Type B pancreatic cell (in vitro differentiated cells): ENCODE results near the gene ARHGEF1. TPM values are rescaled to one million over a fixed set of nuclear protein-coding genes. Genes with fewer than 3 reads are reported as not detected.

Experiments used
- DNase-seq: peaks from one replicate; pipeline ENCODE4 v3.0.0; 2021; ENCODE audit warnings: mixed read lengths; ENCODE audit not compliant: unreplicated experiment; ENCODE audit errors: extremely low spot score
- H3K27ac Mint-ChIP-seq: 2 replicates; pipeline ENCODE4 v1.8.0; 2021; ENCODE audit warnings: mild to moderate bottlenecking, mixed read lengths
- H3K27me3 Mint-ChIP-seq: 2 replicates; pipeline ENCODE4 v1.8.0; 2021; ENCODE audit warnings: mixed read lengths
- H3K36me3 Mint-ChIP-seq: 2 replicates; pipeline ENCODE4 v1.8.0; 2021; ENCODE audit warnings: mixed read lengths
- H3K4me1 Mint-ChIP-seq: one replicate; pipeline ENCODE4 v1.8.0; 2021; ENCODE audit warnings: mixed read lengths; ENCODE audit not compliant: unreplicated experiment
- H3K4me3 Mint-ChIP-seq: 2 replicates; pipeline ENCODE4 v1.8.0; 2021; ENCODE audit warnings: mild to moderate bottlenecking, mixed read lengths
- H3K9me3 Mint-ChIP-seq: 2 replicates; pipeline ENCODE4 v1.8.0; 2021; ENCODE audit warnings: mixed read lengths
- CTCF ChIP-seq: fragments of 200-600 bp; sonication (generic); conservative IDR thresholded peaks from 2 replicates; pipeline ENCODE4 v1.5.0; 2021; ENCODE audit warnings: antibody characterized with exemption, mild to moderate bottlenecking
- total RNA-seq: library from RNA; stranded (reverse); gene quantifications from 2 replicates; pipeline ENCODE4 v1.2.1, GENCODE V29; 2021; ENCODE audit warnings: low replicate concordance

The ARHGEF1 gene
- total RNA-seq, 1 donor from 2014 or later, result 58.9 TPM

- Mint-ChIP-seq H3K4me1 (peaks cover 22% of the 10 kb centered on the region), H3K27ac (peak overlapping the region; percentile 90), H3K9me3 (no peaks in the 10 kb centered on the region), H3K4me3 (peak overlapping the region; percentile 97), H3K36me3 (no peaks in the 10 kb centered on the region), H3K27me3 (peaks cover 30% of the 10 kb centered on the region)
- DNase-seq, result no peak
- no peak for TF ChIP-seq CTCF
These were observed 458 bp downstream of the ARHGEF1 start for GRCh38 chr19:41883463-41883820.

- DNase-seq, result peak; percentile 96
- peaks cover 30% of the 10 kb centered on the region for H3K27me3 Mint-ChIP-seq
- H3K4me3 Mint-ChIP-seq, result peak overlapping the region; percentile 97
- H3K36me3 Mint-ChIP-seq, result no peaks in the 10 kb centered on the region
- TF ChIP-seq CTCF, result peak; percentile 22
- peaks cover 22% of the 10 kb centered on the region for H3K4me1 Mint-ChIP-seq
- no peaks in the 10 kb centered on the region for H3K9me3 Mint-ChIP-seq
- H3K27ac Mint-ChIP-seq, result peak overlapping the region; percentile 90
These were observed 1.1 kb downstream of the ARHGEF1 start for GRCh38 chr19:41883821-41884733.

GRCh38 chr19:41886761-41887710, 4.1 kb downstream of the ARHGEF1 start:
- H3K27me3 Mint-ChIP-seq, result peaks cover 14% of the 10 kb centered on the region
- no peak overlapping the region for H3K27ac Mint-ChIP-seq
- no peaks in the 10 kb centered on the region for H3K9me3 Mint-ChIP-seq
- peaks cover 3% of the 10 kb centered on the region for H3K36me3 Mint-ChIP-seq
- no peak for TF ChIP-seq CTCF
- H3K4me1 Mint-ChIP-seq, result peaks cover 21% of the 10 kb centered on the region
- H3K4me3 Mint-ChIP-seq, result no peak overlapping the region
- DNase-seq, result no peak

DNA sequence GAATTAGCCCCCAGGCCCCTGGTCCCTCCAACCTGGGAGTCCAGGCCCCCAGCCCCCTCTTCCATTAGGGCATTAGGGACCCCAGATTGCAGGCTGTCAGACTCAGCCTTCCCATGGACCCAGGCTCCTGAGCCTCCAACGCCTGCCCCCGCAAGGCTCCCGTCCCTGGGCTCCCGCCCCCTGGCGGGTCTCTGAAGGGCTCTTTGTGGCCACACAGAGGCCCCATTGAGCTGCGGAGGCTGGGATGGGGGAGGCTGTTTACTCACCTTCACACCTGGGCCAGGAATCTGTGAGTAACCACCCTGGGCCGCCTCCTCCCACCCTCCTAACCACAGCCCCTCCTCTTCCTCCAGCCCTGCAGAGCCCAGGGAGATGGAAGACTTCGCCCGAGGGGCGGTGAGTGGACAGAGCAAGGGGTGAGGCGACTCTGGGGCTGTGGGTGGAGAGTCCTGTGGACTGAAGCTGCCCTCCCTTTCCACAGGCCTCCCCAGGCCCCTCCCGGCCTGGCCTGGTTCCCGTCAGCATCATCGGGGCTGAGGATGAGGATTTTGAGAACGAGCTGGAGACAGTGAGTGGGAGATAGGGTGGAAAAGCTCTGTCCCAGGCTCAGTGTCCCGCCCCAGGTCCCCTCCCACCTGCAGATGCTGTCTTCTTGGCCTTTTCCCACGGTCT, 4.9 kb downstream of the ARHGEF1 start:
- Mint-ChIP-seq H3K27ac (peak overlapping the region; percentile 32), H3K9me3 (no peaks in the 10 kb centered on the region), H3K36me3 (peaks cover 3% of the 10 kb centered on the region), H3K4me3 (no peak overlapping the region), H3K4me1 (peaks cover 15% of the 10 kb centered on the region), H3K27me3 (peaks cover 6% of the 10 kb centered on the region)
- DNase-seq, result no peak
- TF ChIP-seq CTCF, result no peak

GRCh38 chr19:41888926-41889325, 5.9 kb downstream of the ARHGEF1 start:
- TF ChIP-seq CTCF, result no peak
- no peak for DNase-seq
- H3K27ac Mint-ChIP-seq, result no peak overlapping the region
- H3K27me3 Mint-ChIP-seq, result peaks cover 1% of the 10 kb centered on the region
- peaks cover 3% of the 10 kb centered on the region for H3K36me3 Mint-ChIP-seq
- no peaks in the 10 kb centered on the region for H3K9me3 Mint-ChIP-seq
- H3K4me3 Mint-ChIP-seq, result no peak overlapping the region
- peaks cover 15% of the 10 kb centered on the region for H3K4me1 Mint-ChIP-seq
